K562 (cell line): ENCODE results near the gene ERP27. TPM values are rescaled to one million over a fixed set of nuclear protein-coding genes. Genes with fewer than 3 reads are reported as not detected.

ENCODE experiments used
- ATAC-seq: fragments of 200-7000 bp; cut with Tn5 transposase; 3 replicates; pipeline ENCODE4 v1.9.1; 2020; ENCODE audit warnings: moderate library complexity
- BruUV-seq: library from RNA; stranded (reverse); fragments of 400-500 nt; replicated peaks from 2 replicates; lab custom pipeline; 2021; lab: Mats Ljungman, UMichigan
- CTCF ChIA-PET: fragments of 300-600 bp; formaldehyde crosslinking; extraction: SDS; loops from one replicate; lab custom pipeline; 2021; ENCODE audit warnings: low intra/inter-chr PET ratio; lab: Yijun Ruan, JAX
- POLR2A ChIA-PET: fragments of 300-600, 350-650 bp; sonication (Branson Sonifier 250); formaldehyde crosslinking; extraction: SDS; loops from one replicate; lab custom pipeline; 2021; ENCODE audit warnings: antibody characterized with exemption, inconsistent platforms; lab: Yijun Ruan, JAX
- DNase-seq, 4 experiments: peaks; one replicate each; pipeline versions ENCODE4 v3.0.0 to v3.0.0-alpha.2; 2011 to 2018; ENCODE audit warnings: low spot score in 3 of 4, mixed read lengths in 3 of 4; ENCODE audit errors: extremely low read depth in 1 of 4
- FAIRE-seq: peaks from 2 replicates; lab custom pipeline; 2011; peaks lifted over from hg19 to GRCh38; lab: Jason Lieb, UNC
- H2AFZ ChIP-seq: 2 replicates; pipeline ENCODE4 v1.6.0; 2011; ENCODE audit warnings: low read depth, low read length, control low read depth, inconsistent platforms
- H3K27ac ChIP-seq: fragments of 200-600 bp; 3 replicates; pipeline ENCODE4 v1.8.0; 2011; ENCODE audit warnings: low read depth, mild to moderate bottlenecking, control low read depth, inconsistent platforms, low read length, moderate library complexity, mixed read lengths; ENCODE audit errors: extremely low read depth
- H3K27me3 ChIP-seq, 2 experiments: fragments of 300-600 bp in 1 of 2; 2 replicates in 1 of 2; 3 replicates in 1 of 2; pipeline versions ENCODE4 v1.6.0 to v1.8.0; 2011; ENCODE audit warnings: inconsistent platforms in 2 of 2, low read length in 2 of 2, mild to moderate bottlenecking in 1 of 2, mixed read lengths in 1 of 2, moderate library complexity in 1 of 2; ENCODE audit not compliant: control insufficient read depth in 2 of 2, insufficient read depth in 2 of 2
- H3K36me3 ChIP-seq: fragments of 300-600 bp; 3 replicates; pipeline ENCODE4 v1.8.0; 2011; ENCODE audit warnings: mild to moderate bottlenecking, low read length, inconsistent platforms; ENCODE audit not compliant: control insufficient read depth, insufficient read depth
- H3K4me1 ChIP-seq, 2 experiments: fragments of 200-600 bp in 1 of 2; replicated peaks in 1 of 2; 2 replicates in 1 of 2; 3 replicates in 1 of 2; pipeline versions ENCODE4 v1.5.1 to v1.8.0; 2011; ENCODE audit warnings: inconsistent platforms in 2 of 2, low read length in 2 of 2, mild to moderate bottlenecking in 1 of 2, mixed read lengths in 1 of 2, moderate library complexity in 1 of 2; ENCODE audit not compliant: control insufficient read depth in 2 of 2, insufficient read depth in 2 of 2
- H3K4me2 ChIP-seq: 2 replicates; pipeline ENCODE4 v1.6.1; 2011; ENCODE audit warnings: low read length, control low read depth, inconsistent platforms, mixed read lengths; ENCODE audit not compliant: insufficient read depth
- H3K4me3 ChIP-seq: fragments of 200-600 bp; sonication (generic), shearing (Covaris generic); 2 replicates; pipeline ENCODE4 v1.5.1; 2016; ENCODE audit warnings: control low read depth, inconsistent platforms
- H3K79me2 ChIP-seq: fragments of 200-600 bp; 3 replicates; pipeline ENCODE4 v1.8.0; 2011; ENCODE audit warnings: low read length, inconsistent platforms; ENCODE audit not compliant: control insufficient read depth, insufficient read depth
- H3K9ac ChIP-seq, 2 experiments: 2 replicates each; pipeline versions ENCODE4 v1.6.0 to v1.6.1; 2011; ENCODE audit warnings: low read depth in 2 of 2, low read length in 2 of 2, control low read depth in 1 of 2, inconsistent platforms in 1 of 2, mild to moderate bottlenecking in 1 of 2, mixed read lengths in 1 of 2; ENCODE audit not compliant: insufficient read depth in 1 of 2
- H3K9me1 ChIP-seq: one replicate; pipeline ENCODE4 v1.6.0; 2011; ENCODE audit warnings: inconsistent platforms, mild to moderate bottlenecking, low read length, moderate library complexity; ENCODE audit not compliant: control insufficient read depth, insufficient read depth
- H3K9me3 ChIP-seq: replicated peaks from 2 replicates; pipeline ENCODE4 v1.5.1; 2011; ENCODE audit warnings: low read depth, low read length, inconsistent platforms; ENCODE audit not compliant: control insufficient read depth, insufficient read depth
- H4K20me1 ChIP-seq: replicated peaks from 2 replicates; pipeline ENCODE4 v1.6.1; 2011; ENCODE audit warnings: low read length, inconsistent platforms, mixed read lengths; ENCODE audit not compliant: control insufficient read depth, insufficient read depth
- CBFA2T3 ChIP-seq: fragments of 450-650 bp; IDR thresholded peaks from 2 replicates; pipeline ENCODE4 v1.6.1; 2017
- HNRNPUL1 ChIP-seq: fragments of 200-400 bp; formaldehyde crosslinking; IDR thresholded peaks from 2 replicates; pipeline ENCODE4 v1.6.1; 2017; ENCODE audit warnings: low read length
- KAT8 ChIP-seq: fragments of 450-650 bp; IDR thresholded peaks from 2 replicates; pipeline ENCODE4 v1.6.1; 2016; ENCODE audit warnings: low read depth, mild to moderate bottlenecking
- NBN ChIP-seq: fragments of 450-650 bp; IDR thresholded peaks from 2 replicates; pipeline ENCODE4 v1.6.1; 2016; ENCODE audit warnings: low read depth, mild to moderate bottlenecking
- NFRKB ChIP-seq: fragments of 450-650 bp; IDR thresholded peaks from 2 replicates; pipeline ENCODE4 v1.6.1; 2016; ENCODE audit warnings: low read depth
- SP2 ChIP-seq: IDR thresholded peaks from 2 replicates; pipeline ENCODE4 v1.6.1; 2011; ENCODE audit warnings: mild to moderate bottlenecking, low read depth, low read length, moderate library complexity; ENCODE audit not compliant: poor library complexity, severe bottlenecking; ENCODE audit errors: extremely low read depth
- ZNF561 ChIP-seq: fragments of 450-650 bp; formaldehyde crosslinking; conservative IDR thresholded peaks from 2 replicates; pipeline ENCODE4 v1.4.0; 2020; ENCODE audit warnings: mild to moderate bottlenecking, moderate library complexity
- WGBS: fragments of 100-300 bp; shearing (Covaris generic); methylation state at CpG from one replicate; pipeline ENCODE4 v1.1.6; 2016; ENCODE audit warnings: low coverage, mixed read lengths; ENCODE audit not compliant: insufficient coverage; ENCODE audit errors: missing lambda C conversion rate; 5-methylcytosine and 5-hydroxymethylcytosine counted together
- in situ Hi-C: fragments of 300-500 bp; cut with MboI; formaldehyde crosslinking; loops from 4 replicates; pipeline ENCODE4 v1.15.0; 2018; ENCODE audit warnings: inconsistent platforms, mixed read lengths
- intact Hi-C: fragments of 100-400 bp; cut with micrococcal nuclease; formaldehyde crosslinking; loops from 2 replicates; pipeline ENCODE4 v1.14.2; 2022
- polyA plus RNA-seq, 8 experiments: library from polyadenylated mRNA; depleted of rRNA in 4 of 8; stranded (reverse) in 5 of 8; unstranded in 3 of 8; fragments of >200 nt; fragmentation: Nextera tagmentation in 2 of 8; fragmentation: Illumina TruSeq in 1 of 8; extraction: Ambion mirVana in 2 of 8; extraction: Trizol in 1 of 8; gene quantifications; 2 replicates each; pipeline versions ENCODE4 v1.2.1 to v1.2.3, GENCODE V29; 2011 to 2014; ENCODE audit warnings: inconsistent platforms in 1 of 8, missing spikeins in 1 of 8
- total RNA-seq, 7 experiments: library from RNA; depleted of rRNA in 6 of 7; stranded (reverse); fragments of >200 nt in 6 of 7; fragmentation: Illumina TruSeq in 2 of 7; extraction: Trizol in 2 of 7; gene quantifications; 2 replicates each; pipeline versions ENCODE4 v1.2.1 to v1.2.3, GENCODE V29; 2011 to 2021; ENCODE audit warnings: low replicate concordance in 1 of 7
- TF ChIP-seq, protein P1 (sequence below): fragments of 450-650 bp; IDR thresholded peaks from 2 replicates; pipeline ENCODE4 v1.6.1; 2018; ENCODE audit warnings: mild to moderate bottlenecking, low read depth; ENCODE audit not compliant: partially characterized antibody
- TF ChIP-seq, protein P2 (sequence below): sonication (generic); formaldehyde crosslinking; IDR thresholded peaks from 2 replicates; pipeline ENCODE4 v1.8.0; 2022; ENCODE audit warnings: mild to moderate bottlenecking, missing genetic modification reagents
- TF ChIP-seq, protein P3 (sequence below): fragments of 250-450 bp; sonication (Bioruptor Pico); IDR thresholded peaks from 2 replicates; pipeline ENCODE4 v1.4.0; 2020; ENCODE audit warnings: borderline replicate concordance
- TF ChIP-seq, protein P4 (sequence below), 3 experiments: fragments of 200-800 bp in 1 of 3; sonication (Bioruptor generic) in 1 of 3; sonication (generic) in 1 of 3; formaldehyde crosslinking in 1 of 3; IDR thresholded peaks; 2 replicates each; pipeline versions ENCODE4 v1.6.1 to v1.8.0; 2016 to 2022; ENCODE audit warnings: mild to moderate bottlenecking in 2 of 3, missing compliant biosample characterization in 2 of 3, missing genetic modification characterization in 2 of 3, missing genetic modification reagents in 1 of 3
- TF ChIP-seq, protein P5 (sequence below): fragments of 200-800 bp; sonication (Bioruptor generic); IDR thresholded peaks from 2 replicates; pipeline ENCODE4 v1.6.1; 2017; ENCODE audit warnings: missing genetic modification characterization, missing compliant biosample characterization

Gene ERP27
- total and polyA plus RNA-seq, 9 of the 15 experiments (the other 6 are each of a cell fraction or from before 2014, with no cell fraction given): 0.07 to 0.27 (median 0.11) TPM; not detected in 6

DNA sequence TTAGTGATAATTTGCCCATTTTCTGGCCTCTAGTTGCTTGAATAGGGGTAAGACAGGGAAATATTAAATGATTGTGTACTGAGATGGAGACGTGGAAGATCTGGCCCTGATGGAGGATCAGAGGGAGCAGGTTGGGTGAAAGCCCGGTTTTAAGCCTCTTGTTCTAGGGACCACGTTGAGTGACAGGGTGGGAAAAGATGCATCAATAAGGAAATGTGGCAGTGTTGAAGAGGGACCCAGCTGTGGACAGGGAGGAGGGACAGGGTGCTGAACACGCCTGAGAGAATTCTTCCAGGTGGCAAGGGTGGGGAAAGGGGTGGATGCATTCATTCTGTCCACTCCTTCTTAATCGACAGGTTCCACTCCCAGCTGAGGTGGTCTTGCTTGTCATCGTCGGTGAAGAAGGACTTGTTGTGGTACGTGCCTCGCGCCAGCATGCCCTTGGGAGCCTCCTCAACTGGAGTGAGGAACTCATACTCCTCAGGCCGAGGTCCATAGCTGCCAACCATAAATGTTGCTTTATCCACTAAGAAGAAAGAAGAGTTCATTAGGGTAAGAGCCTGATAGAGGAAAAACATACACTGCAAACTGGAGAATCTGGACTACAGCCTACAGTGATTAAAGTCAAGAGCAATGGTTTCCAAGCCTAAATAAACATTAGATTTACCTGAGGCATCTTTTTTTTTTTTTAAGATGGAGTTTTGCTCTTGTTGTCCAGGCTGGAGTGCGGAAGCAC, 4.0 kb upstream of the ERP27 start:
- no peaks in the 10 kb centered on the region for H3K4me1 ChIP-seq
- no peaks in the 10 kb centered on the region for H3K27me3 ChIP-seq
- CTCF ChIA-PET: no interaction called here
- no peak overlapping the region for H3K9ac ChIP-seq
- TF ChIP-seq, protein P1, sequence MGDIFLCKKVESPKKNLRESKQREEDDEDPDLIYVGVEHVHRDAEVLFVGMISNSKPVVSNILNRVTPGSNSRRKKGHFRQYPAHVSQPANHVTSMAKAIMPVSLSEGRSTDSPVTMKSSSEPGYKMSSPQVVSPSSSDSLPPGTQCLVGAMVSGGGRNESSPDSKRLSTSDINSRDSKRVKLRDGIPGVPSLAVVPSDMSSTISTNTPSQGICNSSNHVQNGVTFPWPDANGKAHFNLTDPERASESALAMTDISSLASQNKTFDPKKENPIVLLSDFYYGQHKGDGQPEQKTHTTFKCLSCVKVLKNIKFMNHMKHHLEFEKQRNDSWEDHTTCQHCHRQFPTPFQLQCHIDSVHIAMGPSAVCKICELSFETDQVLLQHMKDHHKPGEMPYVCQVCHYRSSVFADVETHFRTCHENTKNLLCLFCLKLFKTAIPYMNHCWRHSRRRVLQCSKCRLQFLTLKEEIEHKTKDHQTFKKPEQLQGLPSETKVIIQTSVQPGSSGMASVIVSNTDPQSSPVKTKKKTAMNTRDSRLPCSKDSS: no peak
- TF ChIP-seq NBN (no peak), HNRNPUL1 (no peak), ZNF561 (CRISPR knock-in tag) (no peak), NFRKB (no peak), KAT8 (no peak), CBFA2T3 (no peak), SP2 (no peak)
- TF ChIP-seq, protein P2, sequence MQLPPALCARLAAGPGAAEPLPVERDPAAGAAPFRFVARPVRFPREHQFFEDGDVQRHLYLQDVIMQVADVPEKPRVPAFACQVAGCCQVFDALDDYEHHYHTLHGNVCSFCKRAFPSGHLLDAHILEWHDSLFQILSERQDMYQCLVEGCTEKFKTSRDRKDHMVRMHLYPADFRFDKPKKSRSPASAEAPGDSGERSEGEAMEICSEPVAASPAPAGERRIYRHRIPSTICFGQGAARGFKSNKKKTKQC: no peak
- TF ChIP-seq, protein P3, sequence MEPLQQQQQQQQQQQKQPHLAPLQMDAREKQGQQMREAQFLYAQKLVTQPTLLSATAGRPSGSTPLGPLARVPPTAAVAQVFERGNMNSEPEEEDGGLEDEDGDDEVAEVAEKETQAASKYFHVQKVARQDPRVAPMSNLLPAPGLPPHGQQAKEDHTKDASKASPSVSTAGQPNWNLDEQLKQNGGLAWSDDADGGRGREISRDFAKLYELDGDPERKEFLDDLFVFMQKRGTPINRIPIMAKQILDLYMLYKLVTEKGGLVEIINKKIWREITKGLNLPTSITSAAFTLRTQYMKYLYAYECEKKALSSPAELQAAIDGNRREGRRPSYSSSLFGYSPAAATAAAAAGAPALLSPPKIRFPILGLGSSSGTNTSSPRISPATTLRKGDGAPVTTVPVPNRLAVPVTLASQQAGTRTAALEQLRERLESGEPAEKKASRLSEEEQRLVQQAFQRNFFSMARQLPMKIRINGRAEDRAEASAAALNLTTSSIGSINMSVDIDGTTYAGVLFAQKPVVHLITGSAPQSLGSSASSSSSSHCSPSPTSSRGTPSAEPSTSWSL (CRISPR knock-in tag): no peak
- TF ChIP-seq, protein P4, sequence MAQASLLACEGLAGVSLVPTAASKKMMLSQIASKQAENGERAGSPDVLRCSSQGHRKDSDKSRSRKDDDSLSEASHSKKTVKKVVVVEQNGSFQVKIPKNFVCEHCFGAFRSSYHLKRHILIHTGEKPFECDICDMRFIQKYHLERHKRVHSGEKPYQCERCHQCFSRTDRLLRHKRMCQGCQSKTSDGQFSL (CRISPR knock-in tag; IDR thresholded peaks at IDR 0.05): no peak
- TF ChIP-seq, protein P4 (tag; IDR thresholded peaks at IDR 0.05): no peak
- TF ChIP-seq, protein P5, sequence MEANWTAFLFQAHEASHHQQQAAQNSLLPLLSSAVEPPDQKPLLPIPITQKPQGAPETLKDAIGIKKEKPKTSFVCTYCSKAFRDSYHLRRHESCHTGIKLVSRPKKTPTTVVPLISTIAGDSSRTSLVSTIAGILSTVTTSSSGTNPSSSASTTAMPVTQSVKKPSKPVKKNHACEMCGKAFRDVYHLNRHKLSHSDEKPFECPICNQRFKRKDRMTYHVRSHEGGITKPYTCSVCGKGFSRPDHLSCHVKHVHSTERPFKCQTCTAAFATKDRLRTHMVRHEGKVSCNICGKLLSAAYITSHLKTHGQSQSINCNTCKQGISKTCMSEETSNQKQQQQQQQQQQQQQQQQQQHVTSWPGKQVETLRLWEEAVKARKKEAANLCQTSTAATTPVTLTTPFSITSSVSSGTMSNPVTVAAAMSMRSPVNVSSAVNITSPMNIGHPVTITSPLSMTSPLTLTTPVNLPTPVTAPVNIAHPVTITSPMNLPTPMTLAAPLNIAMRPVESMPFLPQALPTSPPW (CRISPR knock-in tag): no peak
- FAIRE-seq (no peak), ATAC-seq (no peak), DNase-seq (no peak)
- H3K9me3 ChIP-seq: no peaks in the 10 kb centered on the region
- intact Hi-C loops: no loop called here
- POLR2A ChIA-PET: no interaction called here
- H3K4me3 ChIP-seq: no peak overlapping the region
- H4K20me1 ChIP-seq: no peaks in the 10 kb centered on the region
- no peaks in the 10 kb centered on the region for H3K9me1 ChIP-seq
- H3K36me3 ChIP-seq: peaks cover 18% of the 10 kb centered on the region; the same call in 1 of the 3 replicates
- in situ Hi-C loops: no loop called here
- H3K79me2 ChIP-seq: no peaks in the 10 kb centered on the region
- H2AFZ ChIP-seq: no peak overlapping the region
- TSS peak; percentile 81 for BruUV-seq
- no peak overlapping the region for H3K27ac ChIP-seq
- 30% methylated on average over 9 of the region's 12 CpGs for WGBS
- no peak overlapping the region for H3K4me2 ChIP-seq
